ENCODE measurements around the gene SPEG. TPM values are rescaled to one million over a fixed set of nuclear protein-coding genes. Genes with fewer than 3 reads are reported as not detected.

SPEG gene
- total RNA-seq, 1 experiment from 2014 or later: 56.6 TPM

DNA sequence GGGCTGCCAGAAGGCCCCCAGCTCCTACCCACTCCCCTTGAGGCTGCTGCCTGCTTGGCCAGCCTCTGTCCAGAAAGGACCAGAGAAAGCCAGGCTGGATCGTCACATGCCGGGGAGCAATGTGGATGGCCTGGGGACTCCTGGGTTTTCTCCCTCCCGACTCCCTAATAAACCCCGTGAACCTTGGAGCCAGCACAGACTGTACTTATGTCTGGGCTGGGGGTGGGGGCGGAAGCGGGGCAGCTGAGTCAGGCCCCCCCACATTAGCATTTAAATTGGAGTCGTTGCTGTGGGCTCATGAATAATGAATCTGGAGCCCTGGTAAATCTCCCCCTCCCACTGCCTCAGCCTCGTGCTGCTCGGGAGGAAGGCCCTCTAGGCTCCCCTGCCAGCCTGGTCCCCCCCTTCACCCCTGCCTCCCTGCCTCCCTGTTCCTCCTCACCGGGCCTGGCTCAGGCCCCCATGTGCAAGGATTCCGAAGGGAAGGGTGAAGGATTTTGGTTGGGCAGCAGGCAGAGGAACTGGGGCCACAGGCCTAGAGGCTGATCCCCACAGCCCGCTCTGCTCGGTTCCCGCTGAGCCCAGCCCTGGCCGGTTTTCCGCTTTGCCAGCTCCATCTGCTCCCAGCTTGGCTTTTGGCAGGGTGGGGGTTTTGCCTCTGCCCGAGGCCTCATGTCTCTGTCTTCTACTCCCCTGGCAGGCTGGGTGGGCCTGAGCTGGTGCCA, 72.3 kb downstream of the SPEG start:
- Histone ChIP-seq H3K9ac (ENCODE audit: low read length) (no peak overlapping the region), H3K4me1 (ENCODE audit: control insufficient read depth in 1 of 2, insufficient read depth in 2 of 2, low read length in 2 of 2) (peaks cover 0 to 26% of the 10 kb centered on the region in 2 experiments; a peak in 2 of 4 replicates), H3K27ac (ENCODE audit: low read depth, low read length) (no peak overlapping the region), H3K9me2 (ENCODE audit: insufficient read depth) (no peaks in the 10 kb centered on the region), H2AFZ (ENCODE audit: low read depth, low read length, poor library complexity, severe bottlenecking) (no peak overlapping the region), H3K36me3 (ENCODE audit: control insufficient read depth in 1 of 2, insufficient read depth in 2 of 2, low read length in 2 of 2) (peaks cover 6% of the 10 kb centered on the region in 2 experiments; a peak in 1 of 4 replicates), H4K20me1 (ENCODE audit: insufficient read depth) (no peaks in the 10 kb centered on the region), H3K4me2 (ENCODE audit: low read length) (no peak overlapping the region), H3K9me3 (ENCODE audit: control insufficient read depth in 1 of 2, insufficient read depth in 1 of 2, low read depth in 1 of 2, low read length in 2 of 2) (no peaks in the 10 kb centered on the region), H3K4me3 (replicated peaks in 1 of 2; ENCODE audit: low read depth in 1 of 2, low read length in 2 of 2) (no peak overlapping the region), H3K79me2 (ENCODE audit: insufficient read depth, low read length) (no peaks in the 10 kb centered on the region), H3K27me3 (ENCODE audit: insufficient read depth, low read length) (no peaks in the 10 kb centered on the region)
- no peak for DNase-seq (ENCODE audit: low read depth, low spot score)
- TF ChIP-seq YY1 (IDR thresholded peaks at IDR 0.05; ENCODE audit: extremely low read depth, insufficient replicate concordance, low read depth, low read length): no peak
- TF ChIP-seq, protein P1, sequence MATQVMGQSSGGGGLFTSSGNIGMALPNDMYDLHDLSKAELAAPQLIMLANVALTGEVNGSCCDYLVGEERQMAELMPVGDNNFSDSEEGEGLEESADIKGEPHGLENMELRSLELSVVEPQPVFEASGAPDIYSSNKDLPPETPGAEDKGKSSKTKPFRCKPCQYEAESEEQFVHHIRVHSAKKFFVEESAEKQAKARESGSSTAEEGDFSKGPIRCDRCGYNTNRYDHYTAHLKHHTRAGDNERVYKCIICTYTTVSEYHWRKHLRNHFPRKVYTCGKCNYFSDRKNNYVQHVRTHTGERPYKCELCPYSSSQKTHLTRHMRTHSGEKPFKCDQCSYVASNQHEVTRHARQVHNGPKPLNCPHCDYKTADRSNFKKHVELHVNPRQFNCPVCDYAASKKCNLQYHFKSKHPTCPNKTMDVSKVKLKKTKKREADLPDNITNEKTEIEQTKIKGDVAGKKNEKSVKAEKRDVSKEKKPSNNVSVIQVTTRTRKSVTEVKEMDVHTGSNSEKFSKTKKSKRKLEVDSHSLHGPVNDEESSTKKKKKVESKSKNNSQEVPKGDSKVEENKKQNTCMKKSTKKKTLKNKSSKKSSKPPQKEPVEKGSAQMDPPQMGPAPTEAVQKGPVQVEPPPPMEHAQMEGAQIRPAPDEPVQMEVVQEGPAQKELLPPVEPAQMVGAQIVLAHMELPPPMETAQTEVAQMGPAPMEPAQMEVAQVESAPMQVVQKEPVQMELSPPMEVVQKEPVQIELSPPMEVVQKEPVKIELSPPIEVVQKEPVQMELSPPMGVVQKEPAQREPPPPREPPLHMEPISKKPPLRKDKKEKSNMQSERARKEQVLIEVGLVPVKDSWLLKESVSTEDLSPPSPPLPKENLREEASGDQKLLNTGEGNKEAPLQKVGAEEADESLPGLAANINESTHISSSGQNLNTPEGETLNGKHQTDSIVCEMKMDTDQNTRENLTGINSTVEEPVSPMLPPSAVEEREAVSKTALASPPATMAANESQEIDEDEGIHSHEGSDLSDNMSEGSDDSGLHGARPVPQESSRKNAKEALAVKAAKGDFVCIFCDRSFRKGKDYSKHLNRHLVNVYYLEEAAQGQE (IDR thresholded peaks at IDR 0.05; ENCODE audit: low read depth): no peak
- no peak for TF ChIP-seq EZH2phosphoT487 (IDR thresholded peaks at IDR 0.05; ENCODE audit: borderline replicate concordance)
- TF ChIP-seq FOSL1 (IDR thresholded peaks at IDR 0.05; ENCODE audit: low read depth): no peak
- no peak for TF ChIP-seq CEBPB (IDR thresholded peaks at IDR 0.05; ENCODE audit: low read depth)
- TF ChIP-seq, protein P2, sequence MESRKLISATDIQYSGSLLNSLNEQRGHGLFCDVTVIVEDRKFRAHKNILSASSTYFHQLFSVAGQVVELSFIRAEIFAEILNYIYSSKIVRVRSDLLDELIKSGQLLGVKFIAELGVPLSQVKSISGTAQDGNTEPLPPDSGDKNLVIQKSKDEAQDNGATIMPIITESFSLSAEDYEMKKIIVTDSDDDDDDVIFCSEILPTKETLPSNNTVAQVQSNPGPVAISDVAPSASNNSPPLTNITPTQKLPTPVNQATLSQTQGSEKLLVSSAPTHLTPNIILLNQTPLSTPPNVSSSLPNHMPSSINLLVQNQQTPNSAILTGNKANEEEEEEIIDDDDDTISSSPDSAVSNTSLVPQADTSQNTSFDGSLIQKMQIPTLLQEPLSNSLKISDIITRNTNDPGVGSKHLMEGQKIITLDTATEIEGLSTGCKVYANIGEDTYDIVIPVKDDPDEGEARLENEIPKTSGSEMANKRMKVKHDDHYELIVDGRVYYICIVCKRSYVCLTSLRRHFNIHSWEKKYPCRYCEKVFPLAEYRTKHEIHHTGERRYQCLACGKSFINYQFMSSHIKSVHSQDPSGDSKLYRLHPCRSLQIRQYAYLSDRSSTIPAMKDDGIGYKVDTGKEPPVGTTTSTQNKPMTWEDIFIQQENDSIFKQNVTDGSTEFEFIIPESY (IDR thresholded peaks at IDR 0.05; ENCODE audit: extremely low read depth, insufficient replicate concordance, low read length): no peak
- no peak for TF ChIP-seq CTCF (IDR thresholded peaks at IDR 0.05 in 2 of 3, conservative IDR thresholded peaks at IDR 0.05 in 1 of 3; ENCODE audit: borderline replicate concordance in 1 of 3, insufficient read depth in 1 of 3, low read depth in 2 of 3, low read length in 2 of 3)
- TF ChIP-seq SP1 (IDR thresholded peaks at IDR 0.05; ENCODE audit: low read depth): no peak
- TF ChIP-seq SRF (IDR thresholded peaks at IDR 0.05; ENCODE audit: low read depth): no peak
- no peak for TF ChIP-seq POLR2A (IDR thresholded peaks at IDR 0.05; ENCODE audit: borderline replicate concordance, extremely low read depth, insufficient read depth, insufficient read length)
- no peak for TF ChIP-seq TCF7L2 (IDR thresholded peaks at IDR 0.05; ENCODE audit: borderline replicate concordance, extremely low read depth, insufficient read depth, insufficient read length)
- TF ChIP-seq MAX (IDR thresholded peaks at IDR 0.05): no peak
- TF ChIP-seq JUND (IDR thresholded peaks at IDR 0.05): no peak
- BruUV-seq (replicated peaks): no TSS peak
- ChIA-PET CTCF (interaction anchor here (1.0 to 4.4 kb wide), 5 partner anchors 8 to 49 kb away, joined by 3 to 56 read pairs (median 4); partner anchors contain the start of gene GMPPA), RAD21 (ENCODE audit: low non-redundant PET in 1 of 2, low total read pairs in 2 of 2, uncharacterized antibody in 2 of 2, unreplicated experiment in 2 of 2) (no interaction called here), POLR2A (interaction anchor here (1.3 kb wide), 1 partner anchor 9 kb away, joined by 11 read pairs; the partner anchor contains the start of gene GMPPA)
- no peak for ATAC-seq
- intact Hi-C loops (cut with micrococcal nuclease): no loop called here
